ENCODE results near the gene FLRT1. TPM values are rescaled to one million over a fixed set of nuclear protein-coding genes. Genes with fewer than 3 reads are reported as not detected.

Gene FLRT1
- total RNA-seq, 1 donor from 2014 or later, result 0.52 TPM

- H3K4me1 ChIP-seq (ENCODE audit: control insufficient read depth in 3 of 3, insufficient read depth in 3 of 3, low read length in 3 of 3), result peaks cover 0 to 56% (median 23%) of the 10 kb centered on the region in 3 donors
- no peak overlapping the region for H3K4me3 ChIP-seq (ENCODE audit: low read length in 3 of 3)
- no peaks in the 10 kb centered on the region for H3K9me3 ChIP-seq (ENCODE audit: control insufficient read depth in 3 of 3, low read length in 3 of 3)
- H3K9ac ChIP-seq (ENCODE audit: low read depth in 1 of 3, low read length in 3 of 3), result no peak overlapping the region
- H3K27ac ChIP-seq (ENCODE audit: low read depth, low read length), result no peak overlapping the region
- no peaks in the 10 kb centered on the region for H3K36me3 ChIP-seq (ENCODE audit: control insufficient read depth in 3 of 3, insufficient read depth in 3 of 3, low read length in 3 of 3)
- H3K27me3 ChIP-seq (ENCODE audit: control insufficient read depth in 3 of 3, insufficient read depth in 3 of 3, low read length in 3 of 3), result no peaks in the 10 kb centered on the region
Observed at GRCh38 chr11:64055077-64055476, 19.3 kb downstream of the FLRT1 start.

GRCh38 chr11:64056213-64056785 is 20.6 kb downstream of the FLRT1 start:
- peaks cover 9 to 66% (median 27%) of the 10 kb centered on the region in 3 donors for H3K4me1 ChIP-seq (ENCODE audit: control insufficient read depth in 3 of 3, insufficient read depth in 3 of 3, low read length in 3 of 3)
- H3K27ac ChIP-seq (ENCODE audit: low read depth, low read length), result no peak overlapping the region
- H3K4me3 ChIP-seq (ENCODE audit: low read length in 3 of 3), result no peak overlapping the region
- no peaks in the 10 kb centered on the region for H3K9me3 ChIP-seq (ENCODE audit: control insufficient read depth in 3 of 3, low read length in 3 of 3)
- no peak overlapping the region for H3K9ac ChIP-seq (ENCODE audit: low read depth in 1 of 3, low read length in 3 of 3)
- H3K36me3 ChIP-seq (ENCODE audit: control insufficient read depth in 3 of 3, insufficient read depth in 3 of 3, low read length in 3 of 3), result no peaks in the 10 kb centered on the region
- no peaks in the 10 kb centered on the region for H3K27me3 ChIP-seq (ENCODE audit: control insufficient read depth in 3 of 3, insufficient read depth in 3 of 3, low read length in 3 of 3)

GRCh38 chr11:64056861-64057260 is 21.1 kb downstream of the FLRT1 start:
- Histone ChIP-seq H3K9me3 (ENCODE audit: control insufficient read depth in 3 of 3, low read length in 3 of 3) (no peaks in the 10 kb centered on the region), H3K4me3 (ENCODE audit: low read length in 3 of 3) (no peak overlapping the region), H3K9ac (ENCODE audit: low read depth in 1 of 3, low read length in 3 of 3) (peak overlapping the region in 1 of 3 donors; percentile 16), H3K4me1 (ENCODE audit: control insufficient read depth in 3 of 3, insufficient read depth in 3 of 3, low read length in 3 of 3) (peaks cover 11 to 64% (median 28%) of the 10 kb centered on the region in 3 donors), H3K36me3 (ENCODE audit: control insufficient read depth in 3 of 3, insufficient read depth in 3 of 3, low read length in 3 of 3) (no peaks in the 10 kb centered on the region), H3K27ac (ENCODE audit: low read depth, low read length) (no peak overlapping the region), H3K27me3 (ENCODE audit: control insufficient read depth in 3 of 3, insufficient read depth in 3 of 3, low read length in 3 of 3) (no peaks in the 10 kb centered on the region)

GRCh38 chr11:64057890-64058289 is 22.2 kb downstream of the FLRT1 start:
- H3K4me3 ChIP-seq (ENCODE audit: low read length in 3 of 3), result no peak overlapping the region
- H3K36me3 ChIP-seq (ENCODE audit: control insufficient read depth in 3 of 3, insufficient read depth in 3 of 3, low read length in 3 of 3), result peaks cover 0 to 2% (median 0%) of the 10 kb centered on the region in 3 donors
- H3K4me1 ChIP-seq (ENCODE audit: control insufficient read depth in 3 of 3, insufficient read depth in 3 of 3, low read length in 3 of 3), result peaks cover 11 to 68% (median 30%) of the 10 kb centered on the region in 3 donors
- no peak overlapping the region for H3K27ac ChIP-seq (ENCODE audit: low read depth, low read length)
- peaks cover 0 to under 1% (median 0%) of the 10 kb centered on the region in 3 donors for H3K27me3 ChIP-seq (ENCODE audit: control insufficient read depth in 3 of 3, insufficient read depth in 3 of 3, low read length in 3 of 3)
- no peak overlapping the region for H3K9ac ChIP-seq (ENCODE audit: low read depth in 1 of 3, low read length in 3 of 3)
- H3K9me3 ChIP-seq (ENCODE audit: control insufficient read depth in 3 of 3, low read length in 3 of 3), result no peaks in the 10 kb centered on the region

- Histone ChIP-seq H3K9me3 (ENCODE audit: control insufficient read depth in 3 of 3, low read length in 3 of 3) (no peaks in the 10 kb centered on the region), H3K36me3 (ENCODE audit: control insufficient read depth in 3 of 3, insufficient read depth in 3 of 3, low read length in 3 of 3) (peaks cover 0 to 4% (median 0%) of the 10 kb centered on the region in 3 donors), H3K27ac (ENCODE audit: low read depth, low read length) (no peak overlapping the region), H3K4me1 (ENCODE audit: control insufficient read depth in 3 of 3, insufficient read depth in 3 of 3, low read length in 3 of 3) (peaks cover 11 to 69% (median 32%) of the 10 kb centered on the region in 3 donors), H3K9ac (ENCODE audit: low read depth in 1 of 3, low read length in 3 of 3) (no peak overlapping the region), H3K4me3 (ENCODE audit: low read length in 3 of 3) (no peak overlapping the region), H3K27me3 (ENCODE audit: control insufficient read depth in 3 of 3, insufficient read depth in 3 of 3, low read length in 3 of 3) (peaks cover 0 to 4% (median 0%) of the 10 kb centered on the region in 3 donors)
Observed at GRCh38 chr11:64058494-64058893, 22.8 kb downstream of the FLRT1 start.

GRCh38 chr11:64059339-64060140 is 23.8 kb downstream of the FLRT1 start:
- H3K9ac ChIP-seq (ENCODE audit: low read depth in 1 of 3, low read length in 3 of 3), result no peak overlapping the region
- peaks cover 0 to 4% (median 0%) of the 10 kb centered on the region in 3 donors for H3K27me3 ChIP-seq (ENCODE audit: control insufficient read depth in 3 of 3, insufficient read depth in 3 of 3, low read length in 3 of 3)
- H3K36me3 ChIP-seq (ENCODE audit: control insufficient read depth in 3 of 3, insufficient read depth in 3 of 3, low read length in 3 of 3), result peaks cover 0 to 4% (median 0%) of the 10 kb centered on the region in 3 donors
- H3K9me3 ChIP-seq (ENCODE audit: control insufficient read depth in 3 of 3, low read length in 3 of 3), result no peaks in the 10 kb centered on the region
- no peak overlapping the region for H3K27ac ChIP-seq (ENCODE audit: low read depth, low read length)
- H3K4me1 ChIP-seq (ENCODE audit: control insufficient read depth in 3 of 3, insufficient read depth in 3 of 3, low read length in 3 of 3), result peaks cover 12 to 70% (median 38%) of the 10 kb centered on the region in 3 donors
- H3K4me3 ChIP-seq (ENCODE audit: low read length in 3 of 3), result no peak overlapping the region

- H3K4me3 ChIP-seq (ENCODE audit: low read length in 3 of 3), result peak overlapping the region in 1 of 3 donors; percentile 6
- no peak overlapping the region for H3K9ac ChIP-seq (ENCODE audit: low read depth in 1 of 3, low read length in 3 of 3)
- H3K36me3 ChIP-seq (ENCODE audit: control insufficient read depth in 3 of 3, insufficient read depth in 3 of 3, low read length in 3 of 3), result peaks cover 0 to 4% (median 0%) of the 10 kb centered on the region in 3 donors
- peaks cover 19 to 73% (median 41%) of the 10 kb centered on the region in 3 donors for H3K4me1 ChIP-seq (ENCODE audit: control insufficient read depth in 3 of 3, insufficient read depth in 3 of 3, low read length in 3 of 3)
- H3K27me3 ChIP-seq (ENCODE audit: control insufficient read depth in 3 of 3, insufficient read depth in 3 of 3, low read length in 3 of 3), result peaks cover 0 to 4% (median 0%) of the 10 kb centered on the region in 3 donors
- no peaks in the 10 kb centered on the region for H3K9me3 ChIP-seq (ENCODE audit: control insufficient read depth in 3 of 3, low read length in 3 of 3)
- no peak overlapping the region for H3K27ac ChIP-seq (ENCODE audit: low read depth, low read length)
Observed at GRCh38 chr11:64060263-64060860, 24.6 kb downstream of the FLRT1 start.

- H3K9me3 ChIP-seq (ENCODE audit: control insufficient read depth in 3 of 3, low read length in 3 of 3), result no peaks in the 10 kb centered on the region
- H3K4me1 ChIP-seq (ENCODE audit: control insufficient read depth in 3 of 3, insufficient read depth in 3 of 3, low read length in 3 of 3), result peaks cover 19 to 71% (median 45%) of the 10 kb centered on the region in 3 donors
- H3K4me3 ChIP-seq (ENCODE audit: low read length in 3 of 3), result peak overlapping the region in 2 of 3 donors; percentile 13 to 62
- peak overlapping the region in 1 of 3 donors; percentile 45 for H3K9ac ChIP-seq (ENCODE audit: low read depth in 1 of 3, low read length in 3 of 3)
- peaks cover 0 to 4% (median 0%) of the 10 kb centered on the region in 3 donors for H3K27me3 ChIP-seq (ENCODE audit: control insufficient read depth in 3 of 3, insufficient read depth in 3 of 3, low read length in 3 of 3)
- peaks cover 0 to 4% (median 0%) of the 10 kb centered on the region in 3 donors for H3K36me3 ChIP-seq (ENCODE audit: control insufficient read depth in 3 of 3, insufficient read depth in 3 of 3, low read length in 3 of 3)
- no peak overlapping the region for H3K27ac ChIP-seq (ENCODE audit: low read depth, low read length)
Observed at GRCh38 chr11:64060861-64061444, 25.2 kb downstream of the FLRT1 start.

- no peak overlapping the region for H3K4me3 ChIP-seq (ENCODE audit: low read length in 3 of 3)
- no peak overlapping the region for H3K27ac ChIP-seq (ENCODE audit: low read depth, low read length)
- H3K36me3 ChIP-seq (ENCODE audit: control insufficient read depth in 3 of 3, insufficient read depth in 3 of 3, low read length in 3 of 3), result peaks cover 0 to 4% (median 0%) of the 10 kb centered on the region in 3 donors
- no peaks in the 10 kb centered on the region for H3K9me3 ChIP-seq (ENCODE audit: control insufficient read depth in 3 of 3, low read length in 3 of 3)
- H3K4me1 ChIP-seq (ENCODE audit: control insufficient read depth in 3 of 3, insufficient read depth in 3 of 3, low read length in 3 of 3), result peaks cover 19 to 59% (median 37%) of the 10 kb centered on the region in 3 donors
- H3K27me3 ChIP-seq (ENCODE audit: control insufficient read depth in 3 of 3, insufficient read depth in 3 of 3, low read length in 3 of 3), result peaks cover 0 to 4% (median 0%) of the 10 kb centered on the region in 3 donors
- H3K9ac ChIP-seq (ENCODE audit: low read depth in 1 of 3, low read length in 3 of 3), result no peak overlapping the region
Observed at GRCh38 chr11:64062185-64063039, 26.7 kb downstream of the FLRT1 start.

Data from skeletal muscle tissue (tissue), 4 donors.